Activated CD8-positive, alpha-beta memory T cell treated with anti-CD3 and anti-CD28 coated beads, Interleukin-2, amount 50 U/mL, for 48 hours (primary cell): ENCODE results near the gene SSR1.

Experiments used
- DNase-seq: peaks from one replicate; pipeline ENCODE4 v3.0.0-alpha.2; 2020

SSR1 gene

DNA sequence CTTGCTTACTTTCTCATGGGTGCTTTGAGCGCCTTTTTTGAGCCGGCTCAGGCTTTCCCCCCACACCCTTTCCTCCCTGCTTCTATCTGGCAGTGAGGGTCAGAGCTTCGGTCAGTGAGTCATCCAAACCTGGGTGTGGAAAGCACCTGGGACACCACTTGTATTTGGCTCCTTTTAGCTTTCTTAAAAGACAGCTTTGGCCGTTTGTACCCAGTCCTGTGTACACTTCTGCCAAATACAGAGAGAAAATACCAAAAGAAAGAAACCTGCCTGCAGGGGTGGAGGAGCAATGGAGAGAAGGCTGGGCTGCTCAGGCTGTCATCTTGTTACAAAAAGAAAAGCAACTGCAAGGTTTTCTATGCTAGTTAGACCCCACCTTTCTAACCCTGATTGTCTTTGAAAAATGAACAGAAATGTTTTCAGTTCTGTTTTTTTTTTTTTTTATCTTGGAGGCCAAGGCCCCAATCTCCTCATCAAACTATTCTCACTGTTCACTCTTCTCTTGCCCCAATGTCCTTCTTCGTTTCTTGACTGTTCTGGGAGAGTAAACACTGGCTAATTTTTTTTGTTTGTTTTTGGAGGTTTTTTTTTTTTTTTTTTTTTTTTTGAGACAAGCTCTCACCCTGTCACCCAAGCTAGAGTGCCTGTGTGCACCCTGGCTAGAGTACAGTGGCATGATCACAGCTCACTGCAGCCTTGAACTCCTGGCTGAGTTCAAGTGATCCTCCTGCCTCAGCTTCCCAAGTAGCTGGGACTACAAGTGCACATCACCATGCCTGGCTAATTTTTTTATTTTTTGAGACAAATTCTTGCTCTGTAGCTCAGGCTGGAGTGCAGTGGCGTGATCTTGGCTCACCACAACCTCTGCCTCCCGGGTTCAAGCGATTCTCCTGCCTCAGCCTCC lies 76.4 kb downstream of the SSR1 start:
- no peak for DNase-seq

DNA sequence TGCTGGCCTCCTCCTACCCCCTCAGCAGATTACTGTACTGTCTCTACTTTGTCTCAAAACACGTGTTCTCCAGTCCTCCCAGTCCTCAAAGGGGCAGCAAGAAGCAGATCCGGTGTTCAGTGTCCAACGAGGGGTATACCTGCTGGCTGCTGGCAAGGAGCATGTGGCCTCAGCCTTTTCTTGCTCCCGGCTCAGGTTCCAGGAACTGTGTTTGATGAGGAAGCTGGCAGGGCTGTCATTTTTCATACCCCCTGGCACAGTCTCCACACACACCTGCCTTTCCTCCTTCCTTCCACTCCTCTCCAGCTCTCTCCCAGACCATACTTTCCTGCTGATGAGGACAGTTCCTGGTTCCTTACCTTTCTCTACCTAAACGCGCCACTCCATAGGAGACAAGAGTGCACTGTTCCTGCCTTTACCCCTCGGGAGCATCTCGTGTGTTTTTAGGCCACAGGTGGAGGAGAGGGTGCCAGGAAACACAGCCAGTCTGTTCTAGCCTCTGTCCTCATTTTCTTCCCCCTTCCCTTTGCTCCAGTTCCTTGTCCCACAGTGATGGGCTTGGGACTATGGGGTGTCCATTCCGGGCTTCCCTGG lies 77.2 kb downstream of the SSR1 start:
- no peak for DNase-seq

DNA sequence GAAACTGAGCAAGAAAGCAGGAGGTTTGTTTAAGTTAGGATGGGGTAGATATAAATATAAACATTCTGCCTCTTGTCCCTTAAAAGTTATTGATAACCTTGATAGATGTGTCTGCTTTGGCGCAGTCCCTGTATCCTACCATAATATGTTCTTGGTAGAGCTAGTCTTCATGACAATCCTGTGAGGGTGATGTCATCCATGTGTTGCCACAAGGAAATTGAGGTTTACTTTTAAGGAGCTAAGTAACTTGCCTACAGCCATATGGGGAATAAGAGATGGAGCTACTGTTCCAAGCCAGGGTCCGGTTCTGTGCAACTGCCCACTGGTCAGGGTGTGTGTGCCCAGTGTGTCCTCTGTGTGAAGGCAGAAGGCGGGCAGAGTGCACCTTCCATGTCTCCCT lies 78.5 kb downstream of the SSR1 start:
- DNase-seq: no peak

DNA sequence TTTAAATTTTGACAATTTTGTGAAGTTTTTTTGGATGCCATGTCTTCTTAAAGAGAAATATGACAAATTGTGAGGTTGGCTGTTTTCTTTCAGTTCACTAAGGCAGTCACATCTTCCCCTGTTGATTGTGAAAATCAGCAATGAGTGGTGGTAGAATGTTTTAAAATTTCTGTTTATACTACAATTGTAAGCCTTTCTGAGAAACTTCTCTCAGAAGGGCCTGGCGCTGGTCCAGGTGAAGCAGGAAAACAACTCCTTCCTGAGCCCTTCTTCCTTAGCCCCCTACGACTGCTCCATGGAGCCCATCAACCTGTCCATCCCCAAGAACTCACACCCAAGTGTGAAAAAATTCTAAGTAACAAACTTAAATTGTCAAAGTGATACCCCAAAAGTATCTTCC lies 80.6 kb downstream of the SSR1 start:
- DNase-seq: no peak

DNA sequence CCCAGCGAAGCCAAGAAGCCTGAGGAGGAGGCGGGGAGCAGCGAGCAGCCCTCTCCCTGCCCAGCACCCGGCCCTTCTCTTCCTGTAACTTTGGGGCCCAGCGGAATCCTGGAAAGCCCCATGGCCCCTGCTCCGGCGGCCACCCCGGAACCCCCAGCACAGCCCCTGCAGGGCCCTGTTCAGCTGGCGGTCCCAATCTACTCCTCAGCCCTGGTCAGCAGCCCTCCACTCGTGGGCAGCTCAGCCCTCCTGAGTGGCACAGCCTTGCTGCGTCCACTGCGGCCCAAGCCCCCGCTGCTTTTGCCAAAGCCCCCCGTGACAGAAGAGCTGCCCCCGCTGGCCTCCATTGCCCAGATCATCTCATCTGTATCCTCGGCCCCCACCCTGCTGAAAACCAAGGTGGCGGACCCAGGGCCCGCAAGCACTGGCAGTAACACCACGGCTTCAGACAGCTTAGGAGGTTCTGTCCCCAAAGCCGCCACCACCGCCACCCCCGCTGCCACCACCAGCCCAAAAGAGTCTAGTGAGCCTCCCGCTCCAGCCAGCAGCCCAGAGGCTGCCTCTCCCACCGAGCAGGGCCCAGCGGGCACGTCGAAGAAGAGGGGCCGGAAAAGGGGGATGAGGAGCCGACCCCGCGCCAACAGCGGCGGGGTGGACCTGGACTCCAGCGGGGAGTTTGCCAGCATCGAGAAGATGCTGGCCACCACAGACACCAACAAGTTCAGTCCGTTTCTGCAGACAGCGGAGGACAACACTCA lies 81.9 kb downstream of the SSR1 start:
- no peak for DNase-seq

DNA sequence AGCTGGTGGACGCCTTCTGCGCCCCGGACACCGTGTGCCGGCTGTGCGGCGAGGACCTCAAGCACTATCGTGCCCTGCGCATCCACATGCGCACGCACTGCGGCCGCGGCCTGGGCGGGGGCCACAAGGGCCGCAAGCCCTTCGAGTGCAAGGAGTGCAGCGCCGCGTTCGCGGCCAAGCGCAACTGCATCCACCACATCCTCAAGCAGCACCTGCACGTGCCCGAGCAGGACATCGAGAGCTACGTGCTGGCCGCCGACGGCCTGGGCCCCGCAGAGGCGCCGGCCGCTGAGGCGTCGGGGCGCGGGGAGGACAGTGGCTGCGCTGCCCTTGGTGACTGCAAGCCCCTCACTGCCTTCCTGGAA lies 82.7 kb downstream of the SSR1 start:
- DNase-seq: no peak

DNA sequence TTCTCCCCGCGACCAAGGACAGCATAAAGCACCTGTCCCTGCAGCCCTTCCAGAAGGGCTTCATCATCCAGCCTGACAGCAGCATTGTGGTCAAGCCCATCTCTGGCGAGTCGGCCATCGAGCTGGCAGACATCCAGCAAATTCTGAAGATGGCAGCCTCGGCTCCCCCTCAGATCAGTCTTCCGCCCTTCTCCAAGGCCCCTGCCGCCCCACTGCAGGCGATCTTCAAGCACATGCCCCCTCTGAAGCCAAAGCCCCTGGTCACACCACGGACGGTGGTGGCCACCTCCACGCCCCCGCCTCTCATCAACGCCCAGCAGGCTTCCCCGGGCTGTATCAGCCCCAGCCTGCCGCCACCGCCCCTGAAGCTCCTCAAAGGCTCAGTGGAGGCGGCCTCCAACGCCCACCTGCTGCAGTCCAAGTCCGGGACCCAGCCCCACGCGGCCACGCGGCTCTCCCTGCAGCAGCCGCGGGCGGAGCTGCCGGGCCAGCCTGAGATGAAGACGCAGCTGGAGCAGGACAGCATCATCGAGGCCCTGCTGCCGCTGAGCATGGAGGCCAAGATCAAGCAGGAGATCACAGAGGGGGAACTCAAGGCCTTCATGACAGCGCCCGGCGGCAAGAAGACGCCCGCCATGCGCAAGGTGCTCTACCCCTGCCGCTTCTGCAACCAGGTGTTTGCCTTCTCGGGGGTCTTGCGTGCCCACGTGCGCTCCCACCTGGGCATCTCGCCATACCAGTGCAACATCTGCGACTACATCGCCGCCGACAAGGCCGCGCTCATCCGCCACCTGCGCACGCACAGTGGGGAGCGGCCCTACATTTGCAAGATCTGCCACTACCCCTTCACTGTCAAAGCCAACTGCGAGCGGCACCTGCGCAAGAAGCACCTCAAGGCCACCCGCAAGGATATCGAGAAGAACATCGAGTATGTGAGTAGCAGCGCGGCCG lies 83.3 kb downstream of the SSR1 start:
- no peak for DNase-seq

DNA sequence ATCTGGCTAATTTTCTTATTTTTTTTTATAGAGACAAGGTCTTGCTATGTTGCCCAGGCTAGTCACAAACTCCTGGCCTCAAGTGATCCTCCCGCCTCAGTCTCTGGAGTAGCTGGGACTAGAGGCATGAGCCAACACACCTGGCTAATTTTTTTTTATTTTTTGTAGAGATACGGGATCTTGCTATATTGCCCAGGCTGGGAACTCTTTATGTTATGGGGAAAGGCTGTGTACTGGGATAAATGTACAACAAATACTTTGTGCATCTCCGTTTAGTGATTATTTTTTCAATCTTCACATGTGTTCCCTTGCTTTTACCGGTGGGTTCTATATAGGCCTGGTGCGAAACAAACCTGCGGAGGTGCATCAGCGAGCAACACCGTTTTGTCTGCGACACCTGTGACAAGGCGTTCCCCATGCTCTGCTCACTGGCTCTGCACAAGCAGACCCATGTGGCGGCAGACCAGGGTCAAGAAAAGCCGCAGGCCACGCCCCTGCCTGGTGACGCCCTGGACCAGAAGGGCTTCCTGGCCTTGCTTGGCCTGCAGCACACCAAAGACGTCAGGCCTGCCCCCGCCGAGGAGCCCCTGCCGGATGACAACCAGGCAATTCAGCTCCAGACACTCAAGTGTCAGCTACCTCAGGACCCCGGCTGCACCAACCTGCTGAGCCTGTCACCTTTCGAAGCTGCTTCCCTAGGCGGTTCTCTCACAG lies 84.2 kb downstream of the SSR1 start:
- no peak for DNase-seq

DNA sequence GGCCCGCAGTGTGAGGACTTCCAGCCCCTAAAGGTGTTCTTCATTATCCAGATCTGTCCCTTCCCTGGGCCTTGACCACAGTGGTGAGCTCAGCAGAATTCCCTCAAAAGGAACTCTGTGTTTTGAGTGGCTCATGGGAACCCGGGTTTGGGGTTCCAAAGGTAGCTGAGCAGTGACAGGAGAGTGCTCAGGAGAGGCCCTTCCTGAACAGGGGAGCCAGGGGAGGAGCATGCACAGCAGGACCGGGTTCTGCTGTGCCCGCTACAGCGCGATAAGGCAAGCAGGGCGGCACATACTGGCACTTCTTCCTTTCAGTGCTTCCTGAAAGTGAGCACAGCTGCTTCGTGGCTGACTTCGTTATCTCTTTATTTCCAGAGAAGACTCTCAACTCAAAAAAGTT lies 88.3 kb downstream of the SSR1 start:
- DNase-seq: no peak

DNA sequence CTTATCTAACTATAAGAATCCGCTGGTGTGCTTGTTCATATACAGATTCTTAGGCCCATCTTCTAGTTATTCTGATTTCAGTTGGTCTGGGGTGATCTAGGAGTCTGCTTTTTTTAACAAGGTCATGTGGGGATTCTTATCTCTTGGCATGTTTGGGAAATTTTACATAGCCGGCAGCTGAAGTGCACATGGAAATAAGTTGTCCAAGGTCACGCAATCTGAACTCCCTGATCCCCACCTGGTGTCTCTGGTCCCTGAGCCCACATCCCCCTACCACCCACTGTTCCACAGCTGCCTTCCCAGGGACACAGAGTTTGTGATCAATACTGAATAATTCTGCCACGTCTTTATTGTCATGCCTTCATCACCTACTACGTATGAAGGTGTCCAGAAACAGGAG lies 90.8 kb downstream of the SSR1 start:
- no peak for DNase-seq

DNA sequence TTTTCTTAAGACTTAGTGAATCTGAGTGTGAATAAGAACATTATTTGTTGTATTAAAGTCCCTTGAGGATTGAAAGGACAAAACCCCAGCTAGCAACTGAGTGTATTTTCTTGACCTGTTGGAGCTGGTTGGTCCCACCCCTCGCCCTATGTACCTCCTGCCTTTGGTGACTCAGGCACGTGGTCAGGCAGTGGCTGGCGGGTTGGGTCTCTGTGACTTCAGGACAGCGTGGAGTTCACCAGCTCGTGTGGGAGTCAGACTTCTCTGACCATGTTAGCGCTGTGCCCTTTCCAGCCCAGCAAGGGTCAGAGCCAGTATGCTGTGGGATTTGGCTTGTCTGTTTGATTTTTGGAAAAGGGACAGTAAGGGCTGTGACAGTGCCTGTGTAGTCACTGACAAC lies 93.7 kb downstream of the SSR1 start:
- DNase-seq: no peak

DNA sequence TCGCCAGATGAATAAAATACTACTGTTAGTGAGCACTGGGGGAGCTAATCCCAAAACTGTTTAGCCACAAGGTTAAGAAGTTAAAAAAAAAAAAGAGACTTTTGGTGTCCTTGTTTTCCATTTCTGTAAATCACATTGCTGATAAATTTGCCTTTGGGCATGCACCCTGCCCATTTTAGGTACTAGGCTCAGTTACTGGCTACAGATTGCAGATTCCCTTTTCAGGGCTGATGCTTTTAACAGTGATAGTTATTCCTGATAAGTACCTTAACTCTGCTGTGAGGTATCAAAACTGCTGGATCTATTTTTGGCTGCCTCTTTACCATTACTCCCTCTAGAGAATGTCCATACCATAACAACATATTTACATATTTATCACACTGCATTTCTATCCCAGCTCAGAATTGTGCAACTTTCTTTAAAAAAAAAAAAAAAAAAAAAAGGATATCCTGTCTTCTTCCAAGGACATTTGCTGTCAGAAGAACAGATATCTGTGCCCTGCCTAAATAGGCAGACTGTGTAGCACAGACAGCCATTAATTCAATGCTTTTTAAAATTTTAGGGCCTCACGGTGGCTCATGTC lies 94.5 kb downstream of the SSR1 start:
- no peak for DNase-seq
